GM23338 (cell line): ENCODE data around the gene PPM1J. TPM values are rescaled to one million over a fixed set of nuclear protein-coding genes. Genes with fewer than 3 reads are reported as not detected.

ENCODE experiments used
- ATAC-seq: fragments of 200-7000 bp; cut with Tn5 transposase; 3 replicates; pipeline ENCODE4 v1.9.1; 2020
- DNase-seq: peaks from one replicate; pipeline ENCODE4 v3.0.0-alpha.2; 2015; ENCODE audit warnings: low spot score
- H2AFZ ChIP-seq: fragments of 200-600 bp; sonication (generic); 2 replicates; pipeline ENCODE4 v1.8.0; 2016; ENCODE audit warnings: antibody characterized with exemption, mild to moderate bottlenecking, moderate library complexity
- H3F3A ChIP-seq: fragments of 200-600 bp; sonication (generic); replicated peaks from 2 replicates; pipeline ENCODE4 v1.8.0; 2017; ENCODE audit warnings: antibody characterized with exemption, mixed run types, low read depth
- H3K27ac ChIP-seq: fragments of 200-600 bp; sonication (generic); 2 replicates; pipeline ENCODE4 v1.6.1; 2016; ENCODE audit warnings: low read depth
- H3K27me3 ChIP-seq: fragments of 200-600 bp; sonication (generic); 2 replicates; pipeline ENCODE4 v1.8.0; 2016; ENCODE audit warnings: mild to moderate bottlenecking, mixed run types, moderate library complexity; ENCODE audit not compliant: insufficient read depth
- H3K36me3 ChIP-seq: fragments of 200-600 bp; sonication (generic); 2 replicates; pipeline ENCODE4 v1.8.0; 2016; ENCODE audit warnings: mild to moderate bottlenecking; ENCODE audit not compliant: insufficient read depth
- H3K4me1 ChIP-seq: fragments of 200-600 bp; sonication (generic); 2 replicates; pipeline ENCODE4 v1.8.0; 2016; ENCODE audit warnings: mild to moderate bottlenecking, moderate library complexity; ENCODE audit not compliant: insufficient read depth
- H3K4me2 ChIP-seq: fragments of 200-600 bp; sonication (generic); 2 replicates; pipeline ENCODE4 v1.7.1; 2017; ENCODE audit warnings: mixed run types
- H3K4me3 ChIP-seq: fragments of 200-600 bp; sonication (generic); 2 replicates; pipeline ENCODE4 v1.6.1; 2016; ENCODE audit warnings: mixed run types
- H3K79me2 ChIP-seq: fragments of 200-600 bp; sonication (generic); replicated peaks from 2 replicates; pipeline ENCODE4 v1.8.0; 2017; ENCODE audit warnings: mild to moderate bottlenecking; ENCODE audit not compliant: insufficient read depth
- H3K9me2 ChIP-seq: fragments of 200-600 bp; sonication (generic); 2 replicates; pipeline ENCODE4 v1.8.0; 2017; ENCODE audit not compliant: insufficient read depth
- H4K20me1 ChIP-seq: fragments of 200-600 bp; sonication (generic); replicated peaks from 2 replicates; pipeline ENCODE4 v1.8.0; 2017; ENCODE audit warnings: mild to moderate bottlenecking; ENCODE audit not compliant: insufficient read depth
- H3K27ac Mint-ChIP-seq: 2 replicates; pipeline ENCODE4 v1.8.0; 2020; ENCODE audit warnings: inconsistent platforms, mild to moderate bottlenecking, moderate library complexity, mixed read lengths
- H3K27me3 Mint-ChIP-seq: 3 replicates; pipeline ENCODE4 v1.8.0; 2022; ENCODE audit warnings: low read depth, mild to moderate bottlenecking, moderate library complexity, mixed read lengths, inconsistent platforms; ENCODE audit not compliant: insufficient read depth, poor library complexity
- H3K36me3 Mint-ChIP-seq: 3 replicates; pipeline ENCODE4 v1.8.0; 2021; ENCODE audit warnings: low read depth, mild to moderate bottlenecking, inconsistent platforms, moderate library complexity, mixed read lengths
- H3K4me1 Mint-ChIP-seq: 3 replicates; pipeline ENCODE4 v1.8.0; 2020; ENCODE audit warnings: mild to moderate bottlenecking, inconsistent platforms, mixed read lengths
- H3K4me3 Mint-ChIP-seq: 3 replicates; pipeline ENCODE4 v1.8.0; 2021; ENCODE audit warnings: moderate library complexity, mild to moderate bottlenecking, inconsistent platforms, mixed read lengths
- H3K9me3 Mint-ChIP-seq: 3 replicates; pipeline ENCODE4 v1.8.0; 2020; ENCODE audit warnings: moderate library complexity, mild to moderate bottlenecking, inconsistent platforms, mixed read lengths
- JUNB ChIP-seq: IDR thresholded peaks from one replicate; pipeline ENCODE4 v1.6.1; 2016; ENCODE audit warnings: antibody characterized with exemption; ENCODE audit not compliant: unreplicated experiment
- POLR2AphosphoS5 ChIP-seq: IDR thresholded peaks from 2 replicates; pipeline ENCODE4 v1.6.1; 2016; ENCODE audit warnings: antibody characterized with exemption, low read depth
- long read RNA-seq: library from polyadenylated mRNA; unstranded; transcript quantifications from one replicate; pipeline ENCODE4 v2.0.0, GENCODE V29; 2020; ENCODE audit not compliant: unreplicated experiment
- polyA plus RNA-seq: library from polyadenylated mRNA; unstranded; fragments of >200 nt; fragmentation: Nextera tagmentation; extraction: Ambion mirVana; gene quantifications from 2 replicates; pipeline ENCODE4 v1.2.1, GENCODE V29; 2016
- total RNA-seq: library from RNA; depleted of rRNA; stranded (reverse); fragments of >200 nt; shearing (Covaris generic); gene quantifications from 2 replicates; pipeline ENCODE4 v1.2.3, GENCODE V29; 2014; rRNA removed
- TF ChIP-seq, protein P1 (sequence below): IDR thresholded peaks from 2 replicates; pipeline ENCODE4 v1.6.1; 2016; ENCODE audit warnings: antibody characterized with exemption
- TF ChIP-seq, protein P2 (sequence below): fragments of 250-450 bp; sonication (Bioruptor Pico); IDR thresholded peaks from 2 replicates; pipeline ENCODE4 v1.5.0; 2020; ENCODE audit warnings: mild to moderate bottlenecking, moderate library complexity
- TF ChIP-seq, protein P3 (sequence below): IDR thresholded peaks from one replicate; pipeline ENCODE4 v1.6.1; 2018; ENCODE audit warnings: antibody characterized with exemption; ENCODE audit not compliant: unreplicated experiment

The PPM1J gene, protein sequence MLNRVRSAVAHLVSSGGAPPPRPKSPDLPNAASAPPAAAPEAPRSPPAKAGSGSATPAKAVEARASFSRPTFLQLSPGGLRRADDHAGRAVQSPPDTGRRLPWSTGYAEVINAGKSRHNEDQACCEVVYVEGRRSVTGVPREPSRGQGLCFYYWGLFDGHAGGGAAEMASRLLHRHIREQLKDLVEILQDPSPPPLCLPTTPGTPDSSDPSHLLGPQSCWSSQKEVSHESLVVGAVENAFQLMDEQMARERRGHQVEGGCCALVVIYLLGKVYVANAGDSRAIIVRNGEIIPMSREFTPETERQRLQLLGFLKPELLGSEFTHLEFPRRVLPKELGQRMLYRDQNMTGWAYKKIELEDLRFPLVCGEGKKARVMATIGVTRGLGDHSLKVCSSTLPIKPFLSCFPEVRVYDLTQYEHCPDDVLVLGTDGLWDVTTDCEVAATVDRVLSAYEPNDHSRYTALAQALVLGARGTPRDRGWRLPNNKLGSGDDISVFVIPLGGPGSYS
- total RNA-seq (12.7 and 22.4 TPM in 2 replicates), polyA plus RNA-seq (17.9 and 19.0 TPM in 2 replicates)
- long read RNA-seq, transcript PPM1J-201 (10 exons, 1,863 nt) = major isoform, 32 of 45 reads
- long read RNA-seq, partial matches to known transcripts = 7 of 45 reads
- long read RNA-seq, other reads (novel, unspliced or antisense) = 6 of 45 reads

DNA sequence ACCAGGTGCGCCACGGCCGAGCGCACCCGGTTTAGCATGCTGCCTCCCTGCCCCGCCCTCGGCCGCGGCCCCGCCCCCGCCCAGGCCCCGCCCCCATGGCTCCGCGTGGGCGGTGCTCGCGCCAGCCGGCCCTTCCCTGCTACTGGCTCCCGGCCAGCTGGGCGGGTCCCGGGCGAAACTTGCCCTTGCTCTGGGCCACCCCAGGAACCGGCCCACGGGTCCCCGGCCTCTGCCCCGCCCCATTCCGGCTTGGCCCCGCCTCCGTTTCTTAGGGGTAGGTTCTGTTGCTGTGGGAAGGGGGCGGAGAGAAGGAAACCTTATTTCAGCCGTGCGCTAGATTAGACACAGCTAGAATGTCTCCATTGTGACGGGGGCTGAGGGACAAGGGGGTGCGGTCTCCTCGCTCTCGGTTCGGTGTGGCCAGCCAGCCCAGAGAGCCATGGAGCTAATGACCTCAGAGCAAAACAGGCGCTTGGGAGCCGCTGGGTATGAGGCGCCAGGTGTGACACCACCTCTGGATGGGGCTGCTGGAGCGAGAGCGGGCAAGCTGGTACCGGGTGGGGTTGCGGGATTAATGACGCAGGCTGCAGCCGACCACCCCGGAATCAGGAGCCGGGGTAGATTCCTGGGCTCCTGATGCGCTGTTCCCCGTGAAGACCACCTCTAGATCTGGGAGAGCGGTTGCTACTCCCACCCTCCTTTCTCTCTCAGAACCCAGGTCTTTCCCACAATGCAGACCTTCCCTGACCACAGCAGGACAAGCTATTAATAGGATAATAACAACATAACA lies at the start of gene PPM1J:
PPM1J (minus strand) TSS at position 69 of the 790 bp plus-strand sequence; CDS start at position 38, 31 bp downstream.
- Histone ChIP-seq H3K4me3 (peak within 1 kb of the TSS; percentile 95), H3K9me2 (no peaks in the 10 kb centered on the region), H3K27ac (no peak within 1 kb of the TSS), H3K27me3 (peaks cover 48% of the 10 kb centered on the region), H2AFZ (peak within 1 kb of the TSS; percentile 96), H3K4me1 (peaks cover 27% of the 10 kb centered on the region), H3F3A (peaks cover 7% of the 10 kb centered on the region), H3K79me2 (no peaks in the 10 kb centered on the region), H4K20me1 (no peaks in the 10 kb centered on the region; the same call in 1 of the 2 replicates), H3K4me2 (peak within 1 kb of the TSS; percentile 99), H3K36me3 (no peaks in the 10 kb centered on the region)
- Mint-ChIP-seq H3K36me3 (peaks cover 4% of the 10 kb centered on the region; the same call in 1 of the 3 replicates), H3K4me1 (peaks cover 48% of the 10 kb centered on the region), H3K9me3 (no peaks in the 10 kb centered on the region), H3K27ac (no peak within 1 kb of the TSS), H3K27me3 (peaks cover 49% of the 10 kb centered on the region), H3K4me3 (peak within 1 kb of the TSS; percentile 88)
- ATAC-seq (peak; percentile 72), DNase-seq (peak; percentile 98)
- TF ChIP-seq, protein P1, sequence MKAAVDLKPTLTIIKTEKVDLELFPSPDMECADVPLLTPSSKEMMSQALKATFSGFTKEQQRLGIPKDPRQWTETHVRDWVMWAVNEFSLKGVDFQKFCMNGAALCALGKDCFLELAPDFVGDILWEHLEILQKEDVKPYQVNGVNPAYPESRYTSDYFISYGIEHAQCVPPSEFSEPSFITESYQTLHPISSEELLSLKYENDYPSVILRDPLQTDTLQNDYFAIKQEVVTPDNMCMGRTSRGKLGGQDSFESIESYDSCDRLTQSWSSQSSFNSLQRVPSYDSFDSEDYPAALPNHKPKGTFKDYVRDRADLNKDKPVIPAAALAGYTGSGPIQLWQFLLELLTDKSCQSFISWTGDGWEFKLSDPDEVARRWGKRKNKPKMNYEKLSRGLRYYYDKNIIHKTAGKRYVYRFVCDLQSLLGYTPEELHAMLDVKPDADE = no peak
- TF ChIP-seq, protein P2, sequence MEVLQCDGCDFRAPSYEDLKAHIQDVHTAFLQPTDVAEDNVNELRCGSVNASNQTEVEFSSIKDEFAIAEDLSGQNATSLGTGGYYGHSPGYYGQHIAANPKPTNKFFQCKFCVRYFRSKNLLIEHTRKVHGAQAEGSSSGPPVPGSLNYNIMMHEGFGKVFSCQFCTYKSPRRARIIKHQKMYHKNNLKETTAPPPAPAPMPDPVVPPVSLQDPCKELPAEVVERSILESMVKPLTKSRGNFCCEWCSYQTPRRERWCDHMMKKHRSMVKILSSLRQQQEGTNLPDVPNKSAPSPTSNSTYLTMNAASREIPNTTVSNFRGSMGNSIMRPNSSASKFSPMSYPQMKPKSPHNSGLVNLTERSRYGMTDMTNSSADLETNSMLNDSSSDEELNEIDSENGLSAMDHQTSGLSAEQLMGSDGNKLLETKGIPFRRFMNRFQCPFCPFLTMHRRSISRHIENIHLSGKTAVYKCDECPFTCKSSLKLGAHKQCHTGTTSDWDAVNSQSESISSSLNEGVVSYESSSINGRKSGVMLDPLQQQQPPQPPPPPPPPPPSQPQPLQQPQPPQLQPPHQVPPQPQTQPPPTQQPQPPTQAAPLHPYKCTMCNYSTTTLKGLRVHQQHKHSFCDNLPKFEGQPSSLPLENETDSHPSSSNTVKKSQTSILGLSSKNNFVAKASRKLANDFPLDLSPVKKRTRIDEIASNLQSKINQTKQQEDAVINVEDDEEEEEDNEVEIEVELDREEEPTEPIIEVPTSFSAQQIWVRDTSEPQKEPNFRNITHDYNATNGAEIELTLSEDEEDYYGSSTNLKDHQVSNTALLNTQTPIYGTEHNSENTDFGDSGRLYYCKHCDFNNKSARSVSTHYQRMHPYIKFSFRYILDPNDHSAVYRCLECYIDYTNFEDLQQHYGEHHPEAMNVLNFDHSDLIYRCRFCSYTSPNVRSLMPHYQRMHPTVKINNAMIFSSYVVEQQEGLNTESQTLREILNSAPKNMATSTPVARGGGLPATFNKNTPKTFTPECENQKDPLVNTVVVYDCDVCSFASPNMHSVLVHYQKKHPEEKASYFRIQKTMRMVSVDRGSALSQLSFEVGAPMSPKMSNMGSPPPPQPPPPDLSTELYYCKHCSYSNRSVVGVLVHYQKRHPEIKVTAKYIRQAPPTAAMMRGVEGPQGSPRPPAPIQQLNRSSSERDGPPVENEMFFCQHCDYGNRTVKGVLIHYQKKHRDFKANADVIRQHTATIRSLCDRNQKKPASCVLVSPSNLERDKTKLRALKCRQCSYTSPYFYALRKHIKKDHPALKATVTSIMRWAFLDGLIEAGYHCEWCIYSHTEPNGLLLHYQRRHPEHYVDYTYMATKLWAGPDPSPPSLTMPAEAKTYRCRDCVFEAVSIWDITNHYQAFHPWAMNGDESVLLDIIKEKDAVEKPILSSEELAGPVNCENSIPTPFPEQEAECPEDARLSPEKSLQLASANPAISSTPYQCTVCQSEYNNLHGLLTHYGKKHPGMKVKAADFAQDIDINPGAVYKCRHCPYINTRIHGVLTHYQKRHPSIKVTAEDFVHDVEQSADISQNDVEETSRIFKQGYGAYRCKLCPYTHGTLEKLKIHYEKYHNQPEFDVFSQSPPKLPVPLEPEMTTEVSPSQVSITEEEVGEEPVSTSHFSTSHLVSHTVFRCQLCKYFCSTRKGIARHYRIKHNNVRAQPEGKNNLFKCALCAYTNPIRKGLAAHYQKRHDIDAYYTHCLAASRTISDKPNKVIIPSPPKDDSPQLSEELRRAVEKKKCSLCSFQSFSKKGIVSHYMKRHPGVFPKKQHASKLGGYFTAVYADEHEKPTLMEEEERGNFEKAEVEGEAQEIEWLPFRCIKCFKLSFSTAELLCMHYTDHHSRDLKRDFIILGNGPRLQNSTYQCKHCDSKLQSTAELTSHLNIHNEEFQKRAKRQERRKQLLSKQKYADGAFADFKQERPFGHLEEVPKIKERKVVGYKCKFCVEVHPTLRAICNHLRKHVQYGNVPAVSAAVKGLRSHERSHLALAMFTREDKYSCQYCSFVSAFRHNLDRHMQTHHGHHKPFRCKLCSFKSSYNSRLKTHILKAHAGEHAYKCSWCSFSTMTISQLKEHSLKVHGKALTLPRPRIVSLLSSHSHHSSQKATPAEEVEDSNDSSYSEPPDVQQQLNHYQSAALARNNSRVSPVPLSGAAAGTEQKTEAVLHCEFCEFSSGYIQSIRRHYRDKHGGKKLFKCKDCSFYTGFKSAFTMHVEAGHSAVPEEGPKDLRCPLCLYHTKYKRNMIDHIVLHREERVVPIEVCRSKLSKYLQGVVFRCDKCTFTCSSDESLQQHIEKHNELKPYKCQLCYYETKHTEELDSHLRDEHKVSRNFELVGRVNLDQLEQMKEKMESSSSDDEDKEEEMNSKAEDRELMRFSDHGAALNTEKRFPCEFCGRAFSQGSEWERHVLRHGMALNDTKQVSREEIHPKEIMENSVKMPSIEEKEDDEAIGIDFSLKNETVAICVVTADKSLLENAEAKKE (CRISPR knock-in tag) = no peak
- TF ChIP-seq, protein P3, sequence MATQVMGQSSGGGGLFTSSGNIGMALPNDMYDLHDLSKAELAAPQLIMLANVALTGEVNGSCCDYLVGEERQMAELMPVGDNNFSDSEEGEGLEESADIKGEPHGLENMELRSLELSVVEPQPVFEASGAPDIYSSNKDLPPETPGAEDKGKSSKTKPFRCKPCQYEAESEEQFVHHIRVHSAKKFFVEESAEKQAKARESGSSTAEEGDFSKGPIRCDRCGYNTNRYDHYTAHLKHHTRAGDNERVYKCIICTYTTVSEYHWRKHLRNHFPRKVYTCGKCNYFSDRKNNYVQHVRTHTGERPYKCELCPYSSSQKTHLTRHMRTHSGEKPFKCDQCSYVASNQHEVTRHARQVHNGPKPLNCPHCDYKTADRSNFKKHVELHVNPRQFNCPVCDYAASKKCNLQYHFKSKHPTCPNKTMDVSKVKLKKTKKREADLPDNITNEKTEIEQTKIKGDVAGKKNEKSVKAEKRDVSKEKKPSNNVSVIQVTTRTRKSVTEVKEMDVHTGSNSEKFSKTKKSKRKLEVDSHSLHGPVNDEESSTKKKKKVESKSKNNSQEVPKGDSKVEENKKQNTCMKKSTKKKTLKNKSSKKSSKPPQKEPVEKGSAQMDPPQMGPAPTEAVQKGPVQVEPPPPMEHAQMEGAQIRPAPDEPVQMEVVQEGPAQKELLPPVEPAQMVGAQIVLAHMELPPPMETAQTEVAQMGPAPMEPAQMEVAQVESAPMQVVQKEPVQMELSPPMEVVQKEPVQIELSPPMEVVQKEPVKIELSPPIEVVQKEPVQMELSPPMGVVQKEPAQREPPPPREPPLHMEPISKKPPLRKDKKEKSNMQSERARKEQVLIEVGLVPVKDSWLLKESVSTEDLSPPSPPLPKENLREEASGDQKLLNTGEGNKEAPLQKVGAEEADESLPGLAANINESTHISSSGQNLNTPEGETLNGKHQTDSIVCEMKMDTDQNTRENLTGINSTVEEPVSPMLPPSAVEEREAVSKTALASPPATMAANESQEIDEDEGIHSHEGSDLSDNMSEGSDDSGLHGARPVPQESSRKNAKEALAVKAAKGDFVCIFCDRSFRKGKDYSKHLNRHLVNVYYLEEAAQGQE = no peak
- TF ChIP-seq POLR2AphosphoS5 (peak; percentile 31; the same call in 1 of the 2 replicates), JUNB (no peak)
